Osteoblast (primary cell): ENCODE data around the gene HAUS7. TPM values are rescaled to one million over a fixed set of nuclear protein-coding genes. Genes with fewer than 3 reads are reported as not detected.

Experiments used
- DNase-seq: peaks from one replicate; pipeline ENCODE4 v3.0.0; 2011; ENCODE audit warnings: low spot score, mixed read lengths; ENCODE audit not compliant: insufficient read length; ENCODE audit errors: missing footprints
- H2AFZ ChIP-seq: 2 replicates; pipeline ENCODE4 v1.6.0; 2011; ENCODE audit warnings: mild to moderate bottlenecking, low read length
- H3K27ac ChIP-seq: 2 replicates; pipeline ENCODE4 v1.5.1; 2011; ENCODE audit warnings: mild to moderate bottlenecking, low read depth, low read length, moderate library complexity
- H3K27me3 ChIP-seq: 2 replicates; pipeline ENCODE4 v1.6.0; 2012; ENCODE audit warnings: mild to moderate bottlenecking, control low read depth, inconsistent platforms, low read length, moderate library complexity; ENCODE audit not compliant: insufficient read depth
- H3K36me3 ChIP-seq: 2 replicates; pipeline ENCODE4 v1.5.1; 2011; ENCODE audit warnings: mild to moderate bottlenecking, low read length, control low read depth, moderate library complexity; ENCODE audit not compliant: insufficient read depth
- H3K4me1 ChIP-seq: 2 replicates; pipeline ENCODE4 v1.5.1; 2011; ENCODE audit warnings: mild to moderate bottlenecking, low read length, control low read depth, moderate library complexity; ENCODE audit not compliant: insufficient read depth
- H3K4me2 ChIP-seq: 2 replicates; pipeline ENCODE4 v1.6.0; 2011; ENCODE audit warnings: mild to moderate bottlenecking, low read length; ENCODE audit not compliant: insufficient read depth
- H3K4me3 ChIP-seq: fragments of 200-600 bp; sonication (generic); 3 replicates; pipeline ENCODE4 v1.5.1; 2012; ENCODE audit warnings: mild to moderate bottlenecking, low read length, inconsistent platforms; ENCODE audit not compliant: insufficient read depth
- H3K79me2 ChIP-seq: 2 replicates; pipeline ENCODE4 v1.6.0; 2012; ENCODE audit warnings: mild to moderate bottlenecking, low read length, control low read depth, inconsistent platforms; ENCODE audit not compliant: insufficient read depth
- H3K9me3 ChIP-seq: 2 replicates; pipeline ENCODE4 v1.5.1; 2011; ENCODE audit warnings: low read depth, low read length, control low read depth
- H4K20me1 ChIP-seq: 2 replicates; pipeline ENCODE4 v1.6.0; 2012; ENCODE audit warnings: mild to moderate bottlenecking, low read length, control low read depth; ENCODE audit not compliant: insufficient read depth
- total RNA-seq: library from RNA; depleted of rRNA; stranded (reverse); fragments of >200 nt; gene quantifications from 2 replicates; pipeline ENCODE4 v1.2.3, GENCODE V29; 2012
- TF ChIP-seq, protein P1 (sequence below): IDR thresholded peaks from 2 replicates; pipeline ENCODE4 v1.5.1; 2011; ENCODE audit warnings: mild to moderate bottlenecking, low read depth, low read length, moderate library complexity; ENCODE audit errors: extremely low read depth

HAUS7 gene
- total RNA-seq, 1 donor = 14.1 TPM

DNA sequence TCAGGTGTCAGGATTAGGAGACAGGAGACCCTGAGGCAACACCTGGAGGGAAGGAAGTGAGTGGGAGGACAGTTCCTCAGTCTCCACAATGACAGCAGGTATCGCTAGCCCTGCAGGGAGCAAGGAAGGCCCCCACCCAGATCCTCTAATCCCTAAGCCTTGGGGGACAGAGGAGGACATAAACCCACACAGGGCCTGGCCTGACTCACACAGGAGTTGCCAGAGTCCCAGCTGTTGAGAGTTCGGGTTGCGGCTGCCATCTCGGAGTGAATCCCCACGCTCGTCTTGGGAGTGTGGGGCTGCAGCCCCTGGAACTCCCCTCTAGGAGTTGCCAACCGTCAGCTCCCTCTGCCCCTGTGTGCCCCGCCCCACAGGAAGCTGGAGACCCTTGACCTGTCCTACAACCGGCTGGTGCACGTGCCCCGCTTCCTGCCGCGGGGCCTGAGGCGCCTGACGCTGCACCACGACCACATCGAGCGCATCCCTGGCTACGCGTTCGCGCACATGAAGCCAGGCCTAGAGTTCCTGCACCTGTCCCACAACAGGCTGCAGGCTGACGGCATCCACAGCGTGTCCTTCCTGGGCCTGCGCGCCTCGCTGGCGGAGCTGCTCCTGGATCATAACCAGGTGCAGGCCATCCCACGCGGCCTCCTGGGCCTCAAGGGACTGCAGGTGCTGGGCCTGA lies 15.2 kb upstream of the HAUS7 start:
- no peak for DNase-seq
- H4K20me1 ChIP-seq = no peaks in the 10 kb centered on the region
- no peaks in the 10 kb centered on the region for H3K79me2 ChIP-seq
- H3K4me3 ChIP-seq = no peak overlapping the region
- H2AFZ ChIP-seq = no peak overlapping the region
- H3K27ac ChIP-seq = no peak overlapping the region
- no peaks in the 10 kb centered on the region for H3K36me3 ChIP-seq
- no peaks in the 10 kb centered on the region for H3K9me3 ChIP-seq
- H3K4me2 ChIP-seq = no peak overlapping the region
- peaks cover 16% of the 10 kb centered on the region for H3K4me1 ChIP-seq
- TF ChIP-seq, protein P1, sequence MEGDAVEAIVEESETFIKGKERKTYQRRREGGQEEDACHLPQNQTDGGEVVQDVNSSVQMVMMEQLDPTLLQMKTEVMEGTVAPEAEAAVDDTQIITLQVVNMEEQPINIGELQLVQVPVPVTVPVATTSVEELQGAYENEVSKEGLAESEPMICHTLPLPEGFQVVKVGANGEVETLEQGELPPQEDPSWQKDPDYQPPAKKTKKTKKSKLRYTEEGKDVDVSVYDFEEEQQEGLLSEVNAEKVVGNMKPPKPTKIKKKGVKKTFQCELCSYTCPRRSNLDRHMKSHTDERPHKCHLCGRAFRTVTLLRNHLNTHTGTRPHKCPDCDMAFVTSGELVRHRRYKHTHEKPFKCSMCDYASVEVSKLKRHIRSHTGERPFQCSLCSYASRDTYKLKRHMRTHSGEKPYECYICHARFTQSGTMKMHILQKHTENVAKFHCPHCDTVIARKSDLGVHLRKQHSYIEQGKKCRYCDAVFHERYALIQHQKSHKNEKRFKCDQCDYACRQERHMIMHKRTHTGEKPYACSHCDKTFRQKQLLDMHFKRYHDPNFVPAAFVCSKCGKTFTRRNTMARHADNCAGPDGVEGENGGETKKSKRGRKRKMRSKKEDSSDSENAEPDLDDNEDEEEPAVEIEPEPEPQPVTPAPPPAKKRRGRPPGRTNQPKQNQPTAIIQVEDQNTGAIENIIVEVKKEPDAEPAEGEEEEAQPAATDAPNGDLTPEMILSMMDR = no peak
- no peaks in the 10 kb centered on the region for H3K27me3 ChIP-seq

DNA sequence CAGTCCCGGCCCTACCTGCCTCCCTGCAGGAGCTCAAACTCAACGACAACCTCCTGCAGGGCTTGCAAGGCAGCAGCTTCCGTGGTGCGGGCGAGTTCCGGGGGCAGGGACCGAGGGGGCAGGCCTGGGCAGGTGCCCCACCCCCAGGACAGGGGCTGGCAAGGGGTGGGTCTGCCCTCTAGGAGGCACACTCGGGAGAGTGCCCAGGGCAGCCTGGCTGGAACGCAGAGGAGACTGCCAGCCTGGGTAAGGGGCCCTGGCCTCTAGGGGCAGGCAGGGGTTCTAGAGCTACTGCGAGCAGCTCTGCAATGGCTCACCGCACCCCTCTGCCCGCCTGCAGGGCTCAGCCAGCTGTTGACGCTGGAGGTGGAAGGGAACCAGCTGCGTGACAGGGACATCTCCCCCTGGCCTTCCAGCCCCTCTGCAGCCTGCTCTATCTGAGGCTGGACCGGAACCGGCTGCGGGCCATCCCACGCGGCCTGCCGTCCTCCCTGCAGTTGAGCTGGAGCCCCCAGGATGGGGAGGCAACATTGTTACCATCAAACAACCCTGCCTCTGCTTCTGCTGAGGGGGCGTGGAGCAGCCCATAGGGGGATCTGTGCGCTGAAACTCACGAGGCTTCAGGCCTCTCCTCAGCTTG lies 12.1 kb upstream of the HAUS7 start:
- H2AFZ ChIP-seq = no peak overlapping the region
- H3K36me3 ChIP-seq = no peaks in the 10 kb centered on the region
- no peaks in the 10 kb centered on the region for H3K27me3 ChIP-seq
- no peak for DNase-seq
- H3K4me3 ChIP-seq = no peak overlapping the region
- H3K27ac ChIP-seq = no peak overlapping the region
- no peaks in the 10 kb centered on the region for H3K9me3 ChIP-seq
- H3K4me2 ChIP-seq = no peak overlapping the region
- no peaks in the 10 kb centered on the region for H4K20me1 ChIP-seq
- TF ChIP-seq, protein P1 = no peak
- no peaks in the 10 kb centered on the region for H3K79me2 ChIP-seq
- peaks cover 6% of the 10 kb centered on the region for H3K4me1 ChIP-seq

DNA sequence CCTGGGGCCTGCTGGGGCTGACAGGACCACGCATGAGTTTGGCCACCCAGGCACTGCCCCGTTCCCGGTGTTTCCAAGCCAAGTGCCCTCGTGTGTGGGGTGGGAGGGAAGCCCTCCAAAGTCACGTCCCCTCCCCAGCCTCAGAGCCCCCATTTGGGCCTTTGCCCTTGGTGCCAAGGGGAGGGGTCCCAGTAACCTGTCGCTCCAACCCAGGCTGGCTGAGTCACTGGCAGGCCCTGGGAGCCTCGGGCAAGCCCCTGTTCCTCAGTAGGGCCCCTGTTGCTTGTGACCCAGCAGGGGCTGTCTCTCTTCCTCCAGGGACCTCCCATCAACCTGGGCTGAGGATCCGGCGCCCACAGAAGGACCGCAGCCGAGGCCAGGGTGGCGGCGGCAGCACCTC lies 10.7 kb upstream of the HAUS7 start:
- Histone ChIP-seq H3K4me1 (peaks cover 18% of the 10 kb centered on the region), H3K27me3 (no peaks in the 10 kb centered on the region), H3K4me2 (no peak overlapping the region), H3K4me3 (no peak overlapping the region), H3K9me3 (no peaks in the 10 kb centered on the region), H3K79me2 (no peaks in the 10 kb centered on the region), H2AFZ (no peak overlapping the region), H3K27ac (no peak overlapping the region), H3K36me3 (no peaks in the 10 kb centered on the region), H4K20me1 (no peaks in the 10 kb centered on the region)
- TF ChIP-seq, protein P1 = no peak
- no peak for DNase-seq

DNA sequence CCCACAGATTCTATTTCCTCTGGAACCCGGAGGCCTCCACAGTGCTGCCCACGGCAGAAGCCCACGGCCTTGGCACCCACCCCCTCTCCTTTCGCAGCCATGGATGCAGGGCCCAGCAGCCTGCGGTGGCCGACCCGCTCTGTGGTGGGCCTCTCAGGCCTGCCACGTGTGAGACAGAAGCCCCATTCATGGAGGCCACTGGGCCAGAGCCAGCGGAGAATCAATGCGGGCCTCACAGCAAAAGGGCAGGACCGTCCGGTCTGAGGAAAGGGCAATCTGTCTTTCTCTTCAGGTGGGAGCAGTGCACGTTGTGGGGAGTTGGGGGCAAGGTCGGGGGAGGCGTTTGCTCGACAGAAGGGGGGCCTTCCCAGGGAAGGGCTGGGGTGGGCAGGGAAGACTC lies 8.4 kb upstream of the HAUS7 start:
- no peaks in the 10 kb centered on the region for H3K9me3 ChIP-seq
- no peaks in the 10 kb centered on the region for H3K79me2 ChIP-seq
- H4K20me1 ChIP-seq = no peaks in the 10 kb centered on the region
- no peak overlapping the region for H2AFZ ChIP-seq
- TF ChIP-seq, protein P1 = no peak
- no peaks in the 10 kb centered on the region for H3K36me3 ChIP-seq
- peaks cover 28% of the 10 kb centered on the region for H3K4me1 ChIP-seq
- no peak overlapping the region for H3K4me3 ChIP-seq
- H3K27me3 ChIP-seq = no peaks in the 10 kb centered on the region
- no peak overlapping the region for H3K4me2 ChIP-seq
- H3K27ac ChIP-seq = no peak overlapping the region
- DNase-seq = no peak
